Stimulated activated CD4-positive, alpha-beta T cell treated with anti-CD3 and anti-CD28 coated beads, TNF-alpha, amount 100 ng/mL, for 48 hours (primary cell): ENCODE data around the gene CHST7.
"Not testable (repeated sequence)": the region's sequence is repeated elsewhere in the genome, so short reads cannot be mapped to it uniquely, and the experiment has no call there.

ENCODE experiments used
- DNase-seq, 3 donors: peaks; one replicate each; pipeline ENCODE4 v3.0.0-alpha.2; 2020; ENCODE audit warnings: low read depth in 3 of 3

CHST7 gene

GRCh38 chrX:46573331-46573891 lies at the start of gene CHST7:
Gene CHST7 (plus strand): TSS chrX:46573765. CDS start chrX:46573932, 167 bp downstream.
- DNase-seq = no peak

GRCh38 chrX:46528640-46529039 lies 44.9 kb upstream of the CHST7 start:
- DNase-seq = not testable (repeated sequence)

GRCh38 chrX:46529740-46530403 lies 43.7 kb upstream of the CHST7 start:
- DNase-seq = not testable (repeated sequence)

- DNase-seq = not testable (repeated sequence)
Measured at GRCh38 chrX:46530404-46530908, 43.1 kb upstream of the CHST7 start.

GRCh38 chrX:46531442-46531841 lies 42.1 kb upstream of the CHST7 start:
- no peak for DNase-seq

GRCh38 chrX:46543441-46543840 lies 30.1 kb upstream of the CHST7 start:
- DNase-seq = no peak

- not testable (repeated sequence) for DNase-seq
Measured at GRCh38 chrX:46544527-46544926, 29.0 kb upstream of the CHST7 start.

GRCh38 chrX:46545111-46546005 lies 28.2 kb upstream of the CHST7 start, which contains the start of gene ZNF674:
Gene ZNF674 (minus strand): TSS chrX:46545421. CDS start chrX:46542087, 3,334 bp downstream.
- peak; percentile 83 to 88 (median 88) for DNase-seq

GRCh38 chrX:46547857-46548256 lies 25.7 kb upstream of the CHST7 start:
- no peak for DNase-seq

- DNase-seq = no peak
Measured at GRCh38 chrX:46549914-46550313, 23.7 kb upstream of the CHST7 start.

- DNase-seq = no peak
Measured at GRCh38 chrX:46551494-46552128, 22.0 kb upstream of the CHST7 start.

- no peak for DNase-seq
Measured at GRCh38 chrX:46553935-46554334, 19.6 kb upstream of the CHST7 start.

- no peak for DNase-seq
Measured at GRCh38 chrX:46554942-46555341, 18.6 kb upstream of the CHST7 start.

- no peak for DNase-seq
Measured at GRCh38 chrX:46559062-46559461, 14.5 kb upstream of the CHST7 start.

- DNase-seq = no peak
Measured at GRCh38 chrX:46561824-46562657, 11.5 kb upstream of the CHST7 start.

- no peak for DNase-seq
Measured at GRCh38 chrX:46567388-46567787, 6.2 kb upstream of the CHST7 start.

GRCh38 chrX:46569621-46570020 lies 3.9 kb upstream of the CHST7 start:
- no peak for DNase-seq

- DNase-seq = no peak
Measured at GRCh38 chrX:46571423-46572339, 1.9 kb upstream of the CHST7 start.

GRCh38 chrX:46572340-46572936 lies 1.1 kb upstream of the CHST7 start:
- no peak for DNase-seq
